ENCODE measurements around the gene SASH1.

The SASH1 gene

DNA sequence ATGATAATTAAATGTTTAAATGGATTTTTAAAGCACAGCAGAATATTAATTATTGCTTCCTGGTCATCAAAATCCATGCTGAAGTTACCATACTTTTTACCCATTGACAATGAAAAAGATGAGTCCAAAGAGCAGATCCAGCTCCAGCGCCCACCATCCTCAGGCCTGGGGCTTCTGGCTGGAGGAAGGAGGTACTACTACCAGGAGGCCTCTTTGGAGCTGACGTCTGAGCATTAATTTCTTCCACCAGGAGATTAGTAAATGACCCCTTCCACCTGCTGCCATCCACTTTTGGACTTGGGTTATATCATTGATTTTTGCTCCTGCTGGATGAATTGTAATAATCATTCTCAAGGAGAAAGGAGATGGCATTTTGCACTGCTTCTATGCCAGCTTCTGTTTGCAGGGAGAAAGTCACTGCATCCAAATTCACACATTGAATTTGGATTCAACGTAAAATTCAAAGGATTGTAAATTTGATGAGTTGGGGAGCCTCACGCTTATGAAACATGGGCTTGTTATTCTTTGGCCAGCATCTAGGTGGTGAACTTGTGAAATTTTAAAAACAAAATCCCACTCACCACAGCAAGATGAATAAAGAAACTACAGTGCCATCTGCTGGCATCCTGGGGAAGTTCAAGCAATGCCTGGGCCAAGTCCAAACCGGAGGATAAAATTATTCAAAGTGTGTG lies 121.8 kb downstream of the SASH1 start:
- peak; percentile 55 for DNase-seq

DNA sequence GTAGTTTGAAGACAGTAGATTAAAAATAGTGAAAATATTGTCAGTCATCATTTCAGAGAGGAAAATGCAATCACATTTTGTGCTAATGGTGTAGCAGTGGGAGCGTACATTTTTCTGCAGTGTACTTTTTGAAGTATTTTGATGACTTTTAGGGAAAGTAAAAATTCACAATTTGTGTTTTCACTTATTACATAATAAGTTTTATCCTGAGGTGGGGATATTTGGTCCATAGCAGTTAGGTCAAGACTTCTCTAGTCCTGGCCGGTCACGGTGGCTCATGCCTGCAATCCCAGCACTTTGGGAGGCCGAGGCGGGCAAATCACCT lies 122.3 kb downstream of the SASH1 start:
- DNase-seq = no peak

DNA sequence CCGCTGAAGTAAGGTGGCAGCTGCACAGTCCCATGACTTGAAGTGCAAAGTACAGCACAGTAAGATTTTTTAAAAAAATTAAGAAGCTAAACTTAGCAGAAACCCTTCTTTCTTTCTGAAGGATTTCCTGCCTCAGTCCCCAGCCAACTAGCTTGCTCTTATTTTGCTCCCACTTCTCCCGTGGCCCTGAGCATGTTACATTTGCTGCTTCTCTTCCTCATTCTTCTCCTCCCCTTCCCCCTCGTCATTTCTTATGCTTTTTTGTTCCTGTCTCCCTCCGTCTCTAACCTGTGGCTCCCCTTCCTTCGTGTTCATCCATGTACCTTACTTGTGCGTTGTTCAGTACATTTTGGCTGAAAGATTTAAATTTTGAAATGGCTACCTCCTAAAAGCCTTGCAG lies 123.0 kb downstream of the SASH1 start:
- no peak for DNase-seq

DNA sequence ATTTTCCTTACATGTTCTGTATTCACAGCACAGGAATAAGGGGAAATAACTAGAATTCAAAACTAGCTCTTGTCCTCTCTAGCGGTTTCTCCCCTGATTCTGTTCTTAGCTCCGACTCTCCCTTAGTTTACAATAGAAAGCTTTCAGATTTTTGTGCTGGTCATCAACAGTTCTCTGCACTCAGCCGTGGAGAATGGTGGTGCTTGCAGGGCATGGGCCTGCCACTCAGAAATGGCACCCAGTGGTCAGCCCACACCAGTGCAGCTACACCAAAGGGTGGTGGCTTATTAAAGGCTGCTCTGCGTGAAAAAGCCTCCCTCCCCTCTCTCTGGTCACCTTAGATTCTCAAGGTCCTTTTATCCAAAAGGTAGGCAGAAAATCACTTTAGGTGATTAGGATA lies 123.5 kb downstream of the SASH1 start:
- DNase-seq = no peak

DNA sequence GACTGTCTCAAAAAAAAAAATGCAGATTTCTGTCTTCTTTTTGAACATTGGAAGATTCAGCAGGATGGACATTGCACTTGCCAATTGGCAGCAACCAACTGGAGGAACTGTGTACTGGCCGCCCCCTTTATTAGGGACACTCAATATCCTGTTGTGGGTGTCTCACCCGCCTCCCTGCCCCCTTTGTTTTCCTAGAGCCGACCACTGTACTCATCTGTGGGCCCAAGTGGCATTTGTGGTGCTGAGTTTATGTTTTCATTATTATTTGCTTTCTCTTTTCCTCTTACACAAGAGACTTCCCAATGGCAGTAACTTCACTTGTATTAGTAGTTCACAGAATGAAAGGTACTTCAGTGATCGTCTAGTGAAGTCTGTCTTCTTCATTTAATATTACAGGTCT lies 125.3 kb downstream of the SASH1 start:
- DNase-seq = no peak

DNA sequence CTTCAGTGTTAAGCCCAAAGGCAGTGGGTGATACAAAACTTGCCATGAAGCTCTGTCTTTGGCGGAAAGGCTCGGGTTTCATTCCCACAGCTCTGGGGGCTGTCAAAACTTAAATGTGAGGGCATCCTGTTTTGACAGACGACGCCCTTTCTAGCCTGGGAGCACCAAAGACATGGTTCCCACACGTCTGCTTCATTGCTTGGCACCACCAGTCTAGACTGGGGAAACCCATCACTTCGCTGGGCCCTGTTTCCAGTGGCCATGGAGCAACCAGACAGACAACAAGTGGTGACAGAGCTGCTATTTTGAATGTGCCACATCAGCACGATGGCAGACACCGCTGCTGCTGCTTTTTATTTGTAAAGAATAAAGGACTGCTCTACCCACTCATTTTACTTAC lies 127.5 kb downstream of the SASH1 start:
- no peak for DNase-seq

DNA sequence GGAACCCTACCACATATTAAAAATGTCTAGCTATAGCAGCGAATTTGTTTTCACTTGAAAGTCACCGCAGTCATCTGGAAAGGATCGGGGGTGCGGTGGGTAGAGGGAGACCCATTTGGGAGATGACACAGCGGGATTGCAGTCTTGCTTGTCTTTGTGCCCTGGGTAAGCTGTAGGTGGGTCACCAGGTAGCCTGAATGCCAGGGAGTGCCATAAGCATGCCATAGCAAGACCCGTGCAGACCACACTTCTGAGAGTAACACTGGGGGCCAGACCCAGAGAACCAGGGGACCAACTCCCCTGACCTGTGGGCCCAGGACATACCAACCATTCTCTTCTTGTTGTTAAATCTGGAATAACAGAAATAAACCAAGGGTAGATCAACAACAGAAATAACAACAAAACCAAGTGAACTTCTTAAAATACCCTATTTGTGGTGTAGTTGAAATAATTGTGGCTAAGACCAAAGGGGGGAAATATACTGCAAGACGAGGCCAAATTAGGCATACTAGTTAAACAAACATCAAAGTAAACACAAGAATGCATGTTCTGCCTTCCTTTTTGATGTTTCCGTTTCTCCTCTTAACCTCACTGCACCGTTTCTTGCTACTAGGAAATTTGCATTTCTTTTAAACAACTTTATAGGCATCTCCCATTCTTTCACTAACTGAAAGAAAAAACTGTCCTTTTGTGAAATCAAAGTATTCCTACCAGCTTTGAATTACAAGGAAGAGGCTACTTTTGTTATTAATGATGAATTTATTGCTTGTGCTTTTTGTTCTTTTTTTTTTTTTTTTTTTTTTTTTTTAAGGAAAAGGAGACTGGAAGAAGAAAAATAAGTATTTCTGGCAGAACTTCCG lies 128.2 kb downstream of the SASH1 start:
- DNase-seq = no peak

DNA sequence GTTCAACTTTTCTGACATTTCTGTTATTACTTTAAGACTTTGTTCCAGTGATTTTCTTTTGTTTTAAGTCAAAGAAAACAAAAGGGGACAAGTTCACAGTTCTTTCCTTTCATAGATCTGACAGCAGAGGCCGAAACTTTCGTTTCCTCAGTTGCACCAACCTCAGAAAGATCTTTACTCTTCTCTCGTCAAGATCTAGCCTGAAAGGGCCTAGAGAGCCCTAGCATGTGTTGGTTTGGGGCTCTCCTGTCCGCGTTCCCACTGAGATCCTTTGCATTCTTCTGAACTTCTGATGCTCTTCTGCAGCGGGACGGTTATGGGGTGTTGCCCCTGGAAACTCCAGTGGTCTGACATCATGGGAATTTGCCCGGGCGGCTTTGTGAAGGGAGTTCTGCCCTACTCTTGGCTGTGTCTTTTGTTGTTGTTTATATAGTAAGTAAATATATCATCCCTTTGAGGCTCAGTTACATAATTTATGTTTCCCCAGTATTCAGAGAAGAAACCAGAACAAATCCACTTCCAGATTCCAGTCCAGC lies 129.1 kb downstream of the SASH1 start:
- no peak for DNase-seq

DNA sequence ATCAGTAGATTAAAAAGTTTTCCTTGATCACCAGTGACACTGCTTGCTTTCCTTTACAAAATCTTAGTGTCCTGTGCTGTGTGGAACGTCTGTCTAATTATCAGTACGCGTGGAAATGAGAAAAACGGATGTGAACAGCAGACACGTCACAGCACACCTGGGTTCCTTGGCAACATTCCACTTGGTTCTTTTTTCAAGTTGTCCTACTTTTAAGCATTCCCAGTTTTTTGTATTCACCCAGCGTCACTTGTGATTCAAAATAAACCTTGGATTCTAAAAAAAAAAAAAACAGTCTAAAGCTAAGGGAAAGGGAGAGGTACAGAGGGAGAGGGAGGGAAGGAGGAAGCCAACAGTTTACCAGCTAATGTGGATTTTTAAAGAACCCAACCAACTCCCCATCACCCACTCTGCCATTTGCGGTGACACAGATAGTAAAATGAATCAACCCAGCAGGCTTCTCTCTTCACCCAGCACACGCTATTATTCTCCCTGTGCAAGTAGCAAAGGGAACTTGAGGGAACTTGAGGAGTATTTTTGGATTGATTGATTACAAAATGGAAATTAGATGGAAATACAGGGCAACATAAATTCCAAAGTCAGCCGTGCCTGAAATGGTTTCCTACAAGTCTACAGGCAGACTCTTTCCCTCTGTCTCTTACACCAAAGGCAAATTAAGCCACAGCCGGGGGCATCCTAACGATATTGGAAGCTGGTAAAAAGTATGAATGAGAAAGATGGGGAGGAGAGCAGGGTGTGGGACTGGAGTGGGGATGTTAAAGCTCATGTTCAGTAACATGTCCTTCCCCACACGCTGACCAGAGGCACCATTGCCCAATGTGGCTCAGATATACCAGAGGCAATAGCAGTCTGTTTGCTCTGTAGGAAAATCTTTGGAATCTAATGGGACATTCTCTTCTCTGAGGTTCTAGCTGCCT lies 129.8 kb downstream of the SASH1 start:
- no peak for DNase-seq

DNA sequence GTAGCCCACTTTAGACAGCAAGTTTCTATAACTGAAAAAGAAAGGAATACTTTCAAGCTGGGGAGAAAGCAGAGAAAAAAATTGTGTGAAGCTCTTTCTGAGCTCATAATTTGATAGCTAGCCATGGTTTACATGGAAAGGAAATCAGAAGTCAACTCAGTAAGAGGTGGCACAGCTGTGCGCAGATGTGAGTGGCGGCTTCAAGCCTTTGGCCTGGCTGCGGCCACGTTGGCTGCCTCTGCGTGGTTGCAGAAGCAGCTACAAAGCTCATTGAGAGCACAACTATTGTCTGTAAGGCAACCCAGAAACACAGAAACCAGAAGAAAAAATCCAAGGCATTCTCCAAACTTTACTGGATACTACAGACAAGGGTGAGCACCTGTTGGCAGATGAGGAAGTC lies 136.9 kb downstream of the SASH1 start:
- DNase-seq = no peak

DNA sequence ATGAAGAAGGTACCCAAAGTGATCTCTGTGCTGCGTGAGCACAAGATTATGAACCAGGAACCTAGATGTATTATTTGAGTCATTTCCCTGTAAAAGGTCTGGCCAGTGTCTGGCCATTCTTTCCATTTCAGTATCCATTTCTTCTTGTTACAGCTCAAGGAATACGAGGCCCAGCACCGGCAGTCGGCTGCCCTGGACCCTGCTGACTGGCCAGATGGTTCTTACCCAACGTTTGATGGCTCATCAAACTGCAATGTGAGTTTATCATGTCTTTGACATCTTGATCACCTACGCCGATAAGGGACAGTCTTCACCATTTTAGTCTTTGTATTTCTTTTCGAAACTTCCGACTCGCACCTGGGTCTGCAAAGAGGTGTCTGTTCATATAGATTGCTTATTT lies 144.8 kb downstream of the SASH1 start:
- no peak for DNase-seq

DNA sequence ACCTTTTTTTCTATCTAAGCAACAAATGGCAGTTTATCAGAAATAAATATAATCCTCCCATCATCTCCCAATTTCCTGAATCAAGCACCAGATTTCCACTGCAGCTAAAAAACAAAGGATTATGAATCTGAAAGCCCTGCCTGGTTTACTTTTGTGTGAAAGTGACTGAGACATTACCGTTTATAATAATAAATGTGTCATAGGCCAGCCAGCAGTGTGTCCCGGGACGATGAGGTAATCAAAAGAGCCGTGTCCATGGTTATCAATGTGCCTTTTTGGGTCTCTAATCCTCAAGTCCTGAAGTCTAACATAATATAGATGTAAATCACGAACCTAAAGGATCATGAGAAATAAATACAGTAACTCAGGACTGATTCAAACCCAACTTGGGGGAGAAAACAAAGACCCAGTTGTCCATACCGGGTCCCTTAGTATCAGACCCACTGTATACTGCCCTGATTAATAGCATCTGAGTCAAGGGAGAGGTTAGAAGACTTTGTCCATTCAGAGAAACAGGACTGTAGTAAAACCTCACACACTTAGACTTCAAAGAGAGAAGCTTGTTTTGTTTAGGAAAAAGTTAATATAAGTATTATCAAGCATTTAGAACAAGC lies 149.1 kb downstream of the SASH1 start:
- DNase-seq = no peak

DNA sequence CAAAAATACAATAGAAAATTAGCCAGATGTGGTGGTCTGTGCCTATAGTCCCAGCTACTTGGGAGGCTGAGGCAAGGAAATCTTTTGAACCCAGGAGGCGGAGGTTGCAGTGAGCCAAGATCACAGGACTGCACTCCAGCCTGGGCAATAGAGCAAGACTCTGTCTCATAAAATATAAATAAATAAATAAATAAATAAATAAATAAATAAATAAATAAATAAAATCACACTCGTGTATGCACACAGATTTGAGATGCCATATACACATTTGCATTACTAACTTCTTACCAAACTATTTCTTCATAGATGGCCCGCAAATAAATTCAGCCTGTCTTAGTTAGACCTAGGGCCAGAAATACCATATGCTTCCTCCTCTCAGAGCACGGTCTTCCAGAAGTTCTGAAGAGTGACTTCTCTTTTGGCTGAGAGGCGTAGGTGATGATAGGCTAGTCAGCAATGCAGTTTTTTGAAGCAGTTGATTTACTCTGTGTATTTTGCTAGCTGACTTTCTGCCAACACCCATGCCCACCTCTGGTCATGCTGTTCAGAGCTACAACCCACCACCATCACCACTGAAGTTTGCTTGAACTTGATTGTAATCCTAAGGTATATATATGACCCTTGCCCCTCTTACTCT lies 150.1 kb downstream of the SASH1 start:
- no peak for DNase-seq

DNA sequence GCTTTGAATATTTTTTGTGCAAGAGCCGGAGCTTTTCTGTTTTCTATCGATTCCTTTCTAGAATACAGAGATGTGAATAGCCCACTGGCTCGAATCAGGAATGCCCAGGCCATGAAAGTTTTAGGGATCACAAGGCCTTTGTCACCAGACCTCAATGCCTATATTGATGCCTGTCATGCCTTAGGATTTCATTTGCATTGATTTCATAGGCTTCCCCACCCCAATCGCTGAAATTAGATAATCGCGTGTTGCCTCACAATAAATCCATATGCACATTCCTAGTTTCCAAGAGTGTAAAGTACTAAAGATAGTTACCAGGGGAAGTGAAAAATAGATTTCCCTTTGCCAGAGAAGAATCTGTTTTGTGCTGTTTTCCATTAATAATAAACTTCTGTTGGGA lies 150.8 kb downstream of the SASH1 start:
- no peak for DNase-seq

DNA sequence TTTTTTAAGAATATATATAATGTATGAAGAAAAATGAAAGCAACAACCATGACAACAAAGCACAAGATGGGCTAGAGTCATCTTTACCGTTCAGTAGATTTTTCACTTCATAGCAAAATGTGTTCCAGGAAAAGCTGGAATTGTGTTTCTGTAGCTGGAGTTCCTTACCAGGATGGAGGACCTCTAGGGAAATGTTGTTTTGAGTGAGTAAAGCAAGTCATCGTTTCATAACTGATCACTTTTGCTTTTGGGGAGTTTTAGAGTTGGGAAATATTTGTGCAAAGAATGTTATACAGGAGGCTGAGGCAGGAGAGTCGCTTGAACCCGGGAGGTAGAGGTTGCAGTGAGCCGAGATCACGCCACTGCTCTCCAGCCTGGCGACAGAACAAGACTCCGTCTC lies 151.6 kb downstream of the SASH1 start:
- no peak for DNase-seq

DNA sequence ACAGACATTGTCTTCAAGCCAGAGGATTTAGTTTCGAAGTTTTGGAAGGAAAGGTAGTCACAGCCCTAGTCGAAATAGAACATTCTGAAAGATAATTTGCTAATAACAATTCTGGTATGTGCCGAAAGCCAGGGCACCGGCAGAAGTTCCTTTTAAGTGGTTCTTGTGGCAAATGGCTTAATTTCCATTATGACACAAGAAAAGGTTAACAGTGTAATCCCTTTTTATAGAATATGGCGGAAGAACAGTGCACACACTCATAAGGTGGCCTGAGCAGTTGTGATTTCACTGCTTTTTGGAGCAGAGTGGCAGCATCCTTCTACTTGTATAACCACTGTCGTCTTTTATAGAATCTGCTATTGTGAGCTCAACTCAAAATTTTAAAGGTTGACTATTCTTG lies 152.4 kb downstream of the SASH1 start:
- DNase-seq = no peak

DNA sequence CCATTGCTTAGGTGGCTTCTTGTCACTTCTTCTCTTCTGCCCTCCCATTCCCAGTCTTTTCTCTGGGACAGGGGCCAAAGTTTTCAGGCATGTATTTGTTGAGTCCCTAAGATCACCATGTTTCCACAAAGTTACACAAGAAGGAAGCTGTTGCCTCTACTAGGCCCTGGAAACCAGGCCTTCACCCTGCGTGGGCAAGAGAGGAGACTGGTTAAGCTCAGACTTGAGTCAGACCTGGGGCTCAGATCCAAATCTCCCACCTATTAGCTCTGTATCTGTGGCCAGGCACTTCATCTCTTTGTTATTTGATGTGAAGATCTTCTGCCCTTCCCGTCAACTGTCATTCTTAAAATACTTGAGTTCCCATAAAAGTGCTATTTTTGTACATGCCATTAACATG lies 154.6 kb downstream of the SASH1 start:
- DNase-seq = no peak

DNA sequence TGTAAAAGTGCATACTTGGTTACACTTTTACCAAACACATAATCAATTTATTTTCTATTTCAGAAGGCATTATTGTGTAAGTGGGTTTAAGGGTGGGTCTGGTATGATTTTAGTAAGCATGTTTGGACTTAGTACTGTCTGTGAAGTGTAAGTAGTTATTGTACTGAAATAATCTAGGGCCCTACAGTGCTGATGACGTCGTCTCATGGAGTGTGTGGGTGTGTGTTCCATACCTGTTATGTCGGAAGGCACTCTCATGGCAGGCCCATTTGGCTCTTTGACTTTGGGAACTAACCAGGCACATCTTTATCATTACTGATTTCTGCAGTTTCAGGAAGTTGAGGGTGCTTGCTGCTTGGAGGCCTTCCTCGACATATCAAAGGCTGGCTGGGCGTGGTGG lies 155.1 kb downstream of the SASH1 start:
- DNase-seq = no peak

DNA sequence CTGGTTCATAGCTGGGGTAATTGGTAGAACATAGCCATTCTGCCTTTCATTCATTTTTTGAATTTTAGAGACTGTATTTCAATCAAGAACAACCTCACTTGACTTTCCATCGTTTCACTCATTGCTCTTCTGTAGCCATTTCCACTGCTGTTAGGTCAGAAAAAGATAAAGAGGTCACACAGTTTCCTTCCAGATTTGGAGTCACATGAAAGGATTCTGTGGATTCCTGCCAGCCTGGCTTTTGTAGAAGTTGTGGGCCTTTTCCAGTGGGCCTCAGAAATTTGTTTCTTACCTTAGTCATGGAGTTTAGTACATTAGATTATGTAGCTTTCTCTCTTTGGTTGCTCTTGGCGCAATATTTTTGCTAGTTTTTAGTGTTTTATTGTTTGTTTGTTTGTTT lies 157.8 kb downstream of the SASH1 start:
- DNase-seq = no peak

DNA sequence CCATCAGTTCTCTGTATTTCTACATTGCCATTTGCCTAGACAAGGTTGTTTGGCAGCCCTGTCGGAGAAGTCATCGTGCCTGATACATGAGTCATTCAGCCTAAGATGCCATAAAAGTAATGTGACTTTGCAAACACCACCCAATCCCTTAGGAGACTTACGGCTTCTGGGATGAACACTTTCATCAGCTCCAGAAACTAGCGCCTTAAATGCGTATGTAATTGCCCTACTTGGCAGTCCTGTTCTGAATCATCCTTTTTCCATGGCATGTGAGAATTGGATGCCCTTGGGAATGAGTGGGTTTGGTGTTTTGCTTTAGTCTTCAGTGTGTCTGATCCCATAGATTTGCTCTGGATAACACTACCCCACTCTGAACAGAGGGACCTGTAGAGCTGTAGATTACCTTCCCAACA lies 158.5 kb downstream of the SASH1 start:
- DNase-seq = no peak

DNA sequence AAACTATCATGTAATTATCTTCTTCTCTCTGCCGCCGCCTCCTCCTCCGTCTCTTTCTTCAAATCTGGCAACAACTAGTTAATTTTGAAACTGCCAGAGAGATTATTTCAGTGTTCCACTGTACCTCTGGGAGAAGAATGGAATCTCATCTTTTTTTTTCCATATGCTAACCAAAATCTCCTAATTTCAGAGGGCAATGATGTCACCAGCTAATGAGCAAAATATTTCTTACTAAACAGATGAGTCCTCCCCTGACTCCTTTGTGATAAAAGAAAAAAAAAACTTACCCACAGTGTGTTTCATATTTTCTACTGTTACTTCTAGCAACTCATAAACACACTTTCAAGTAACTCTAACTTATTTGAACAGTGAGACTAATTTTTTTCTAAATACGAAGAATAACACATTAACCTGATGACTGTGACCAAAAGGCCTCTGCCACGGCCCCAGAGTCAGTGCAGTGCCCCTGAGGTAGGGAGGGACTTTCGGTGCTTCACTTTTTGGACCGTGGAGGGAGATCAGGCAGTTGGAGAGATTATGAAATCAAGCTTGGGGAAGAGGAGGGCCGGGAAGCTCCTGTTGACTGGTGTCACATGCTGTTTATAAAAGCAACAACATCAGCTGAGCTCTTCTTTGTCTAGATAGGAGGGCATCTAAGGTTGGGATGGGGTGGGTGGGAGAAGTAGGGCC lies 159.6 kb downstream of the SASH1 start:
- DNase-seq = no peak

DNA sequence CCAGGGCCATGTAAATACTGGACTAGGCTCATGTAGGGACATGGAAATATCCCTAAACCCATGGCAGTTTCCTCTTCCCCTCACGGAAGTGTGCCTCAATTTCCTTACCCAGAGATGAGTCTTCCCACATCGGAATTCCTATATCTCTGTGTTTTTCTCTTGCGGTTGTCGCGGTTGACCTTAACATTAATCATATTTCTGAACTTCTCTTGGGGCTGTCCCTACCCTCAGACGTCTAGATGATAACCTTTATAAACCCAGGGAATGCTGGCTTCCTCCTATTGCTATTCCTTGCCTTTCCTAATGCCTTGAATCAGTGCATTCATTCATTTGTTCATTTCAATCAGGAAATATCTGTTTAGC lies 160.1 kb downstream of the SASH1 start:
- no peak for DNase-seq

All from NCI-H1694 (cell line).